SHP77 treated with DMSO at 0.1 percent for 48 hours (cell line): ENCODE data around the gene KCTD4.
"Not testable (repeated sequence)": the region's sequence is repeated elsewhere in the genome, so short reads cannot be mapped to it uniquely, and the experiment has no call there.

ENCODE experiments used
- DNase-seq: peaks from one replicate; lab custom pipeline; 2025; lab: John Stamatoyannopoulos, UW

KCTD4 gene

DNA sequence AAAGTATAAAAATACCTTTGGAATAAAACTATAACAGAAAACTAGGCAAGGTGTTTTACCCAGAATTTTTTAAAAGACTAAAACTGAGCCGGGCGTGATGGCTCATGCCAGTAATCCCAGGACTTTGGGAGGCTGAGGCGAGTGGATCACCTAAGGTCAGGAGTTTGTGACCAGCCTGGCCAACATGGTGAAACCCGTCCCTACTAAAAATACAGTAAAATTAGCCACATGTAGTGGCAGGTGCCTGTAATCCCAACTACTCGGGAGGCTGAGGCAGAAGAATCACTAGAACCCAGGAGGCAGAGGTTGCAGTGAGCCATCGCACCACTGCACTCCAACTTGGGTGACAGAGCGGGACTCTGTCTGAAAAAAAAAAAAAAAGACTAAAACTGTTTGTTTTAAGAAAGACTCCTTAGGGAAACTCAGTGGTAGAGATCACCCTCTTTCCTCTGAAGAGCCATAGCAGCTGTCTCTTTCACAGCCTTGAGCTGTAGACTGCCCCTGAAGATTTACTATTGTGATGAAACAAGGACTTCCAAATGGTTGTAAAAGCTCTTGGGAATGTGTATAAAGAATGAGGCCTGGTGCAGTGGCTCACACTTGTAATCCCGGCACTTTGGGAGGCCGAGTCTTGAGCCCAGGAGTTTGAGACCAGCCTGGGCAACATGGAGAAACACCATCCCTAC lies 14.7 kb upstream of the KCTD4 start:
- DNase-seq = no peak

DNA sequence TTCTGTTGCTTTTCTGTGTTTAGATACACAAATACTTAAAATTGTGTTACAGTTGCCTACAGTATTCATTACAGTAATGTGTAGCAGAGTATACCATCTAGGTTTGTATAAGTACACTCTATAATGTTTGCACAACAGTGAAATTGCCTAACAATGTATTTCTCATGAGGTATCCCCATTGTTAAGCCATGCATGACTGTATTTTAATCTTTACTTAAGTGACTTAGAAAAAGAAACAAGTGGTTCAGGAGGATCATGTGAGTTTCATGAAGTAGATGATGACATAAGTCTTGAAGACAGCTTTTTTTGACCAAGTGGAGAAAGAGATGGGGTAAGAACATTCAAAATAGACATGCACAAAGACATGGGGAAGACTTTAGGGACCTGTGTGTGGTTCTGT lies 8.4 kb upstream of the KCTD4 start:
- no peak for DNase-seq

DNA sequence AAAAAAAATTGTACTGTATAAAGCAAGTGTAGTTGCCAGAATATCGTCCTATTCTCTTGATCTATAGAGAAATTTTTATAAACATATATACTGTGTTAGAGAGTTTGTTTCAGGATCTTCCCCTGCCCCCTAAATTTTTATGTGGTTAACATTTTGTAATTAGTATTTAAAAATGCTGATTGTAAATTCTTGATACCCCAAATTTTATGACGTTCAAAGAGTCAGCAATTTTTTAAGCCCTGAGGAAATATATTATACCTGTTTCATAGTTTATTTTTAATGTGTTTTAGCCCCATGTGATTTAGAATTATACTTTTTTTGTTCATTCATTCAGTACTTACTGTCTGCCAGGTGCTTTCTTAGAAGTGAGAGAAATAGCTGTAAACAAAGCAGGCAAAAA lies 7.3 kb upstream of the KCTD4 start:
- no peak for DNase-seq

DNA sequence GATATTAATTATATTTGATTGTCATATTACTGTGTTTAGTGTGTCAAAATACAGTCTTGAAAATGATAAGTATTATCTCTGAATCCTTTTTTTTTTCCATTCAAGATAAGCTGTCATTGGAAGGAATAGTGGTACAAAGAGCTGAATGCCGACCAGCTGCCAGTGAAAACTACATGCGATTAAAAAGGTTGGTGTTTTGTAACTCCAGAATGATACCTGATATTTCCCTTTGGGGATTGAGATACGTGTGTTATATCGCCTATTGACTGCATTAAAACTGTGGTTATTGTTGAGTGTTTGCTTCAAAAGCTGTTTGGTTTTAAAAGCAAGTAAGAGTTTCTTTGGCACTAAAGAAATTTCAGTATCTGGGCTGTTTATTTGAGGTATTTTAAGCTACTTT lies 6.5 kb upstream of the KCTD4 start:
- no peak for DNase-seq

DNA sequence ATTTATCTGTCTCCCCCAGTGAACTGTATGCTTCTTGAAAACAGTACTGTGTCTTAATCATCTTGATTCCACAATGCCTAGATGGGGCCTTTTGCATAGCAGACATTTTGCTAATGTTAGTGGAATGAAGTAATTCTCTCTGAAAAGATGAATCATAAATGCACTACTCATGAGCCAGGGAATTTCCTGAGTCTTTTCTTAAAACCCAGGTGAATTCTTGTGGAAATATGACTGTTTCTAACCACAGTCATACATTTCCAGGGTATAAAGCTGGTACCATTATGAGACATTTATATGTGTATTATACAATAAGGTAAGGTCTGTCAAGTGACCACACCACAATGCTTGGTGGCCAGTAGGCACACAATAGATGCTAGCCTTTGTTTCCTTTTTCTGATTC lies 5.5 kb upstream of the KCTD4 start:
- DNase-seq = no peak

DNA sequence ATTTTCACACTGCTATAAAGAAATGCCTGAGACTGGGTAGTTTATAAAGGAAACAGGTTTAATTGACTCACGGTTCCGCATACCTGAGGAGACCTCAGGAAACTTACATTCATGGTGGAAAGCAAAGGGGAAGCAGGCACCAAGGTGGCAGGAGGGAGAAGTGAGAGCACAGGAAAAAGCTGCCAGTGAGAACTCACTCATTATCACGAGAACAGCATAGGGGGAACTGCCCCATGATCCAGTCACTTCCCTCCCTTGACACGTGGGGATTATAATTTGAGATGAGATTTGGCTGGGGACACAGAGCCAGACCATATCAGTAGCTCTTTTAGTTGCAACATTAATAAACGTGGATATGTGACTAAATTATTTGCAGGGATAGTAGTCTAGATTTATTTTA lies 4.3 kb upstream of the KCTD4 start:
- no peak for DNase-seq

DNA sequence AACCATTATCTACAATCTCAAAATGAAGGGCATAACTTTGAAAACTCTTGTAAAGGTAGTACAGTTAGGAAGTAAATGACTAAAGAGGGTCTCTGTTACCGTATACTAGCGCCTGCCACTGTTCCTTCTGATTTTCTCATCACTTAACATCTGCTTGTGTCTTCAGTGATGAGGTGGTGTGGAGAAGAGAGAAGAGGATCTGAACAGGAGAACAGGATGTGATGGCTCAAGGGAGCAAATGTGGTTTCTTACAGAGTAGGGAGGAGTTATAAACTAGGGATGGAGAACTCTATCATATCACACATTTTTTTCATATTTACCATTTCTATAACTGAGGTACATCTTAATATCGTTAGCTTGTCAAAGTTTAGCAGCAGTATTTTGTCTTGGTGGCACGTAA lies 1.1 kb downstream of the KCTD4 start:
- DNase-seq = no peak

DNA sequence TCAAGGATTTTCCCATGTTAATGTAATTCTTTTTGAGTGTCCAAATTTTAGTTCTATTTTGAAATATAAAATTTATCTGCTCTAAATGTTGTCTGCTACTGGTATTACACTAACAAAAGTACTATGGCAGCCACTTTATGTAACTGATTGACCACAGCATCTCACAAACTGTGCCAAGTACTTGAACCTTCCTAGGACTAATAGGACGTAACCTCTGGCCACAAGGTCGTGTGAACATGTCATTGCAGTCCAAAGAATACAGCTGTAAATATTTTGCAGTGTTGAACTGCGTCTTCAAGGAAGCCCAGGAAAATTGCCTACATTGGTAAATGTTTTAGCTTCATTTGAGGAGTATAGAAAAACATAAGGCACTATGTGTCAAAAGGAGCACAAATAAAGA lies 1.9 kb downstream of the KCTD4 start:
- no peak for DNase-seq

DNA sequence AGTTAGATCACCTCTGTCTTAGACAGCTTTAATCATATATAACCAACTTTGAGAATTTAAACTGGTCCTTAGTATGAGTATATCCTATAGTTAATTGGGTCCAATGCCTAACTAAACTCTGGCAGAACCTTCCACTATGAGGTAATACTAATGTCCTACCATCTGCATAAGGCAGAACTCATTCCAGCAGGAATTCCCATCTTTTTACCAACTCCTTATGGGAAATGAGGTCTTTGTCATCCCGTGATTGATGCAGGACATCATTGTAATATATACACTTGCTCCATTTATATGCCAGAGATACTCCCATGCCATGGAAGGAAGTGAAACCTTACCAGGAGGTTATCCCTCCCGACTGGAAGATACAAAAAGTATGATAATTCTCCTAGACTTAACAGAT lies 2.8 kb downstream of the KCTD4 start:
- DNase-seq = no peak

DNA sequence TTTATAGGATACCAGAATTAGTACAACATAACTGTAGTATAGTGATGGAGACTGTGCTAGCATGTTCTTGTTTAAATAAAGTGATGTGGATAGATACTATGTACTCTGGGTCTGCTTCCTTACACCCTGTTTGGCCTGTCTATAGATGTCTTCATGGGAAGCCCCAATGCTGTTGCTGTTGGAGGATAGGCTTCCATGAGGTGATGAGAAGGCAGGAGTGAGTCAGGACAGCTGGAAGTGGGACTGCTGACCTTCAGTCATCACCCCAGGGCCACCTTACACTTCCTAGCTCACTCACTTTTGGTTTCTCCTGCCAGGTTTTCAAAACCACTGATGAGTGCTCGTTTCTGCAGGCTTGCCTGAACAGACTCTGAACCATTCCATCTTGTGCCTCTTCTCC lies 4.2 kb downstream of the KCTD4 start:
- no peak for DNase-seq

DNA sequence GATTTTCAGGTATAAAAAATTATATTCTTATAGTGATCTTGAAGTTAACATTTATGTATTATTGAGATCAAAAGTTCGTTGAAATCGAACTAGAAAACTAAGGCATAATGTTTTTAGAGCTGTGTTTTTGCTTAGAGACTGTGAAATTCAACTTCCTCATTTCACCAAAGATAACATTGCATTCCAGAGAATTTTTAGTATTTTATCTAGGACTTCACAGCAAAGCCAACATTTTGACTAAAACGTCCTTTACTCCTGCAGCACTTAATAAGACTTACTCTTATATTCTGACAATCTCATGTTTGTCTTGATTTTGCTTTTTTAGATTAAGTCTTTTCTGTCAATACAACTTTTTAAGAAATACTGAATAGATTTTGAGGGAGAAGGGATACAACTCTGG lies 4.7 kb downstream of the KCTD4 start:
- no peak for DNase-seq

DNA sequence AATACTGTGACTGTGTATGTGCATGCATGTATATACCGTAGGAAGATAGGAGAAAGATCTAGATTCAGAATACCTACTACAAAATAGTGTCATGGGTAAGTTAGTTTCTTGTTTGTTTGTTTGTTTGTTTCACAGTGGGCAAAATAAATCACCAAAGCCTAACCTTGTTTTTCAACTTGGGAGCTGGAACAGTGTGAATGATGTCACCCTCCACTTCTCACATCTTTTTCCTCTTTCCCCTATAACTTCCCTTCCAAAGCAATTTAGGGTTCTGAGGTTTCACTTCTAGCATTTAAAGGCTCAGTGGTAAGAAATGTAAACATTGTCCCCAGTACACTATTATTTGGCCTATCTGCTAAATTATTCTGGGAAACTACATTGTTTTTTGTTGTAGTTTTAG lies 5.4 kb downstream of the KCTD4 start:
- no peak for DNase-seq

DNA sequence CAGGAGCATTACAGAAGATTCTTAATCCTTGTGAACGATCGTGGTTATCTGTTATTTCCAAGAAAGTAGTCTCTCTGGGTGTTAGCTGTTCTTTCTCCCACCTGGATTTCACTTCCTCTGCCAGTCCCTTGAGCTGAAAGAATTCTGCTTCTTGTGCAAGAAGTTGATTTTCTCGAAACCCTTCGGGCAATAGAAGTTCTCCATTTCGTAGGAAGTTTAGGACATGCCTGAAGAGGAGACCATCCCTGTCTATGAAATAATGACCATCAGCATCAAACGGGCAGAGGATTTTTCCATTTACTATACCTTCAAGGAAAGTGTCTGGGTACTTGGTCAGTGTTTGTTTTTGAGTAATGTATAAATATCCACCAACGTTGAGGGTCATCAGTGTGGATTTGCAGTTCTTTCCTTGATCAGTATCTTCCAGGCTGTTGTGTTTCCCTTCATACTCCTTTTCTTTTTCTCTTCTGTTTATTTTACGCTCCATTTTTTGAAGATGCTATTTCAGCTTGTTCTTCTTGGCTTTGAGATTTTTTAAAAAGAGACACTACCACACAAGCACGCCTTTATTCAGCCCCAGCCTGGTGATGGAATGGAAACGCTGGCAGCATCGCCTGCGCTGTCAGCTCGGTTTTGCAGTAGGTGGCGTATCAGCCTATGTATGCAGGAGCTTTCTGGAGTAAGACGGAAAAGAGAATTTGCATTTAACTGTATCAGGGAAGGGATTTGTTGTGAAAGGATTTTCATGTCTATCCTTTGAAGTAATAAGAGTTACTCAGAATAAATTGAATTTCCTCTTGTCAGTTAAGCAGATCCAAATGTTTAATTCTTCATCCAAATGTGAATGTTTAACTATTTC lies 6.5 kb downstream of the KCTD4 start:
- no peak for DNase-seq

DNA sequence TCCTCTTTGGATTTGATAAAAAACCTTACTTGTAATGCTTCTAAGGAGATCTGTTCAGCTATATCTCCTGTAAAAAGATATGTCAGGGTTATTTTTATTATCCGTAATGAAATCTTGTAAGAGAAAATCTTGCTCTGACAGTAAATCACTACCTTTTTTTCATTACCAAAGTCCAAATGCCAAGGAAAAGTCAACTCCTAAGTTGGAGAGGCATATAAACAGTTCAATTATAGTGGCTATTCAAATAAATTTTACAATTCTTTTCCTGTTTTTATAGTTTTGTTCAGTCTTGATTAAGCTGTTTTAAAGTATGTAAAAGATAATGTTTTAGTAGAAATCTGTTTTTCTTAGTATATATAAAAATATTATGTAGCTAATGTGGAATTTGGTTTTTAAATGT lies 9.0 kb downstream of the KCTD4 start:
- no peak for DNase-seq

DNA sequence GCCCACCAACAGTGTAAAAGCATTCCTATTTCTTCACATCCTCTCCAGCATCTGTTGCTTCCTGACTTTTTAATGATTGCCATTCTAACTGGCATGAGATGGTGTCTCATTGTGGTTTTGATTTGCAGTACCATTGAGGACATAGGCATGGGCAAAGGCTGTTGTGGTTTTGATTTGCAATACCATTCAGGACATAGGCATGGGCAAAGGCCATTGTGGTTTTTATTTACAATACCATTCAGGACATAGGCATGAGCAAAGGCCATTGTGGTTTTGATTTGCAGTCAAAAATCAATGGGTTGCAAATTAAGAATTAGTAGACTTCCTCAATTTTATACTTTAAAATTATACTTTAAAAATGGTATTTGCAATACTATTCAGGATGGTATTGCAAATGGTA lies 11.3 kb downstream of the KCTD4 start:
- DNase-seq = not testable (repeated sequence)

DNA sequence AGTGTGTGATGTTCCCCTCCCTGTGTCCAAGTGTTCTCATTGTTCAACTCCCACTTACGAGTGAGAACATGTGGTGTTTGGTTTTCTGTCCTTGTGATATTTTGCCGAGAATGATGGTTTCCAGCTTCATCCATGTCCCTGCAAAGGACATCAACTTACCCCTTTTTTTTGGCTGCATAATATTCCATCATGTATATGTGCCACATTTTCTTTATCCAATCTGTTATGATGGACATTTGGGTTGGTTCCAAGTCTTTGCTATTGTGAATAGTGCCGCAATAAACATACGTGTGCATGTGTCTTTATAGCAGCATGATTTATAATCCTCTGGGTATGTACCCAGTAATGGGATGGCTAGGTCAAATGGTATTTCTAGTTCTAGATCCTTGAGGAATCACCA lies 11.8 kb downstream of the KCTD4 start:
- not testable (repeated sequence) for DNase-seq

DNA sequence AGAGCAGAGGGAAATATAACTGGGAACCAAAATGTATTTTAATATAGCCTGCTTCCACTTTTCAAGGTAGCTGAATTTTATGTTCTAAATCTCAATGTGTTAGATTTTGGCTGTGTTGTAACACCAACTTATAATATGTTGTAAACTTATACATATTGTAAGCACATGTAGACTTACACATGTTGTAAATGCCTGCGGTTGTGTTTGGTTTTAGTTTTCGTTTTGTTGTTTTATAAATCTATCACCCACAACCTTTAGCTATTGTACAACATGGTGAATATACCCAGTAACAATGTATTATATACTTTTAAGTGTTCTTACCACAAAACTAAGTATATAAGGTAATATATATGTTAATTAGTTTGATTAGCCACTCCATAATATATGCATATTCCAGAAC lies 15.6 kb downstream of the KCTD4 start:
- no peak for DNase-seq

DNA sequence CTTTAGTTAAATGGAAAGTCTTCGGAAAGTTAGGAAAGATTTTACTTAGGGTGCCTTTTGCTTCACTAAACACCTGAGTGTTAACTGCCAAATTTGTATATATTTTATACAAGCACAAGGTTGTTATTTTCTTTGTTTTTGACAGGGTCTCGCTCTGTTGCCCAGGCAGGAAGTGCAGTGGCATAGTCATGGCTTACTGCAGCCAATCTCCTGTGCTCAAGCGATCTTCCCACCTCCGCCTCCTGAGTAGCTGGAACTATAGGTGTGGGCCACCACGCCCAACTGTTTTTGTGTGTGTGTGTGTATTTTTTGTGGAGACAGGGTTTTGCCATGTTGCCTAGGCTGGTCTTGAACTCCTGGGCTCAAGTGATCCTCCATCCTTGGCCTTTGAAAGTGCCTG lies 16.2 kb downstream of the KCTD4 start:
- DNase-seq = no peak

DNA sequence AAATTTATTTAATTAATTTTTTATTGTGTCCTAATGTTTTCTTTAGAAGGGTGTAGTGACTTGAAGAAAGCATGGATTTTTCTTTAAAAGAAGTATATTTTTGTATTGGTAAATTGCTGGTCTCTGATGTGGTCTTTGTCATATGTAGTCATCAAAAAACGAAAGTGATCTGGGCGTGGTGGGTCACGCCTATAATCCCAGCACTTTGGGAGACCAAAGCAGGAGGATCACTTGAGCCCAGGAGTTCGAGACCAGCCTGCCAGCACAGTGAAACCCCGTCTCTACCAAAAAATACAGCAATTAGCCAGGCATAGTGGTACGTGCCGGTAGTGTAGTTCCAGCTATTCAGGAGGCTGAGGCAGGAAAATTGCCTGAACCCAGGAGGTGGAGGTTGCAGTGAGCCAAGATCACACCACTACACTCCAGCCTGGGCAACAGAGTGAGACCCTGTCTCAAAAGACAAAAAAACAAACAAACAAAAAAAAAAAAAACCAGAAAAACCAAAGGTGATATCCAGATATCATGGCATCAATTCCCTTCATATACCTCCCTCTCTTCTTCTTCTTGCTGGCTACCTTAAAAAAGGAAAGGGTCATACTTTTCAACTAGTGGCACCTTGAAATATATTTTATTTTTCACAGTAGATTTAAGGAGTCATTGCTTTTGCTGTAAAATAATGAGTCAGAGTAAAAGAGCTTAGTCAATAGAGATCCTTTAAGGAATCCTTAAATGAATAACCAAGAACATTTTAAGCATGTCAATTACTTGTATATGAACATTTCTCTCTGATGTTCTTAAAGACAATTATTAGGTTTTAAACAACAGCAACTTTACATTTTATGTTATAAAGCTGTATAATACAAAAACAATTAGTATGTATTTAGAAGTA lies 19.9 kb downstream of the KCTD4 start:
- DNase-seq = no peak

DNA sequence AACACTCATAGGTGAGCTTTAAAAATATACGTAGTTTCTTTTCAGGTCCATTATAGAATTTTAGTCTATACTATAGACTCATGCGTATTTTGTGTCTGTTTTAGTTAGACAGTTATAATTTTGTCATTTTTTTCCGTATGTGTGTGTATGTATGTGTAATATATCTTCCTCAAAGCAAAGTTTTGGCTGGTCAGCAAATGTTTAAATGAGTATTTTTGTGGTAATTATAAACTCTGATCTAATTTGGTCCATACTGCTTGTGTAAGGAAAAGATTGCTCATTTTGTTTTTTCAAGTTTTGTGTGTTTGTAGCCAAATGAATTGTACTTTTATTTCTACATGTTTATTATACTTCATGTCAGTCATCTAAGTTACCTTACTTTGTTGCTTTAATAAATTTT lies 20.5 kb downstream of the KCTD4 start:
- no peak for DNase-seq

DNA sequence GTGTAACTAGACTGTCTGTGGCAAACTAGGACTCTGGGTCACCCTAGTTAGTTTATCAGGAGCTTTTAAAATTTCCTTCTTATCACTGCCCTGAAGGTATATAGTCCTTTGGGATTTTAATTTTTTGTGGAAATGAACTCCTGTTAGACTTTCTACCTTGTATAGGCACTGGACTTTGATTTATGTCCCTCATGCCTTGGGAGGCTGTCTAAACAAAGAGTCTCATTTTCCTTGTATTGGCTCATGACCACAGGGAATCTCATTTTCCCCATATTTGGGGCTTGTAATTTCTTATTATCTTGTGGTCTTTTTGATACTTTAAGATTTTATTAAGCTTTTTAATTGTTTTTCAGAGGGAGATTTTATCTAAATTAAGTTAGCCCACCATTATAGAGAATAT lies 21.4 kb downstream of the KCTD4 start:
- DNase-seq = peak; percentile 1

DNA sequence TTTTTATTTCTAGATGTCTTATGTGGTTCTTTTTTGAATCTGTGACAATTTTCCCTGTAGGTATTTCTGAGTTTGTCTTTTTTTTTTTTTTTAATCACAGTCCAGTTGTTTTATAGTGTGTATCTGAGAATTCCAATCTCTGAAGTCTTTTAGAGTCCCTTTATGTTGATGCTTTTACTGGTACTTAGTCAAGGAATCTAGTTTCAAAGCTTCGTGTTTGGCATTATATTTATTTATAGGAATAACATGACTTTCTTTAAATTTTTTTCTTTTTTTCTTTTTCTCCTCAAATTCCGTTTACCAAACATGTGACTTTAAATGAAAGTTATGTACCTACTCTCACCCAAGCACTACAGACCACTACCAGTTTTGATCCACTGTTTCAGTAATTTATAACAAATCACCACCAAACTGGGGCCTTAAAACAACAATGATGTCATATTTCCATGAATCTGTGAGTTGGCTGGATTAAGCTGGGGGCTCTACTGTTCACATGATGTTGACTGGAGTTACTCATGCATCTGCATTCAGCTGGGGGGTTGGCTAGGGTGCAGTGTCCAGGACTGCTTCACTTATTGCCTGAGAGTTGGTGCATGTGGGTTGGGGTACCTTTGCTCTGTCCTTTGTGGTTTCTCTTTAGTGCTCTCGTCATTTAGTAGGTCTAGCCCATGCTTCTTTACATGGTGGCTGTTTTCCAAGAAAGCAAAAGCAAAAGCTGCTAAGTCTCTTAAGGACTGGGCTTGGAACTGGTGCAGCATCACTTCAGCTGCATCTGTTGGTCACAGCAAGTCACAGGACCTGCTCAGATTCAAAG lies 22.3 kb downstream of the KCTD4 start:
- peak; percentile 4 for DNase-seq
